Measurements from ENCODE around the gene CXCL5. TPM values are rescaled to one million over a fixed set of nuclear protein-coding genes. Genes with fewer than 3 reads are reported as not detected.

The CXCL5 gene
- total and polyA plus RNA-seq, 10 of the 15 experiments (the other 5 are each of a cell fraction or from before 2014, with no cell fraction given), result not detected

GRCh38 chr4:74044677-74045076, 46.2 kb upstream of the CXCL5 start (continued):
- TF ChIP-seq CUX1 (IDR thresholded peaks at IDR 0.05; ENCODE audit: insufficient replicate concordance, low read depth, low read length) (no peak), PAX5 (IDR thresholded peaks at IDR 0.05; ENCODE audit: borderline replicate concordance, low read depth, low read length) (no peak), PKNOX1 (IDR thresholded peaks at IDR 0.05) (no peak), MYC (IDR thresholded peaks at IDR 0.05; ENCODE audit: insufficient read depth, insufficient read length, insufficient replicate concordance, low read length, severe bottlenecking) (no peak), ZBTB4 (CRISPR knock-in tag; IDR thresholded peaks at IDR 0.05) (no peak), MEF2B (IDR thresholded peaks at IDR 0.05; ENCODE audit: partially characterized antibody, poor library complexity, severe bottlenecking) (no peak), ZNF24 (IDR thresholded peaks at IDR 0.05) (no peak), RELA (IDR thresholded peaks at IDR 0.05; ENCODE audit: borderline replicate concordance, partially characterized antibody) (no peak), FOXK2 (IDR thresholded peaks at IDR 0.05) (no peak), CEBPZ (IDR thresholded peaks at IDR 0.05; ENCODE audit: low read depth, low read length) (no peak), ZSCAN29 (IDR thresholded peaks at IDR 0.05) (no peak), SREBF1 (IDR thresholded peaks at IDR 0.05; ENCODE audit: low read length) (no peak)

Measured in GM12878 (cell line).